WTC11 (cell line): ENCODE measurements around the gene NDUFS6. TPM values are rescaled to one million over a fixed set of nuclear protein-coding genes. Genes with fewer than 3 reads are reported as not detected.
A peak's percentile ranks its signal among the peaks of the same experiment; 100 is the strongest.

Experiments
- ATAC-seq: fragments of 200-7000 bp; cut with Tn5 transposase; 2 replicates; pipeline ENCODE4 v1.10.0; 2021; ENCODE audit warnings: mild to moderate bottlenecking, moderate library complexity
- Bru-seq: library from RNA; stranded (reverse); fragments of 400-500 nt; gene quantifications from one replicate; lab custom pipeline; 2021; lab: Mats Ljungman, UMichigan
- CTCF ChIA-PET: fragments of 300-600 bp; sonication (Branson Sonifier 250); formaldehyde crosslinking; loops from one replicate; lab custom pipeline; 2021; ENCODE audit warnings: antibody characterized with exemption; lab: Charles Lee
- POLR2A ChIA-PET: fragments of 350-600 bp; sonication (Branson Sonifier 250); formaldehyde crosslinking; loops from one replicate; lab custom pipeline; 2021; ENCODE audit warnings: antibody characterized with exemption; lab: Charles Lee
- DNase-seq: peaks from one replicate; pipeline ENCODE4 v3.0.0; 2021; ENCODE audit warnings: low spot score
- H3K27ac Mint-ChIP-seq: 2 replicates; pipeline ENCODE4 v1.8.0; 2021; ENCODE audit warnings: mixed read lengths
- H3K27me3 Mint-ChIP-seq: 2 replicates; pipeline ENCODE4 v1.8.0; 2021; ENCODE audit warnings: low read depth, mild to moderate bottlenecking, moderate library complexity, mixed read lengths
- H3K36me3 Mint-ChIP-seq: 2 replicates; pipeline ENCODE4 v1.8.0; 2021; ENCODE audit warnings: mixed read lengths
- H3K4me1 Mint-ChIP-seq: 2 replicates; pipeline ENCODE4 v1.8.0; 2022; ENCODE audit warnings: mixed read lengths
- H3K4me3 Mint-ChIP-seq: 2 replicates; pipeline ENCODE4 v1.8.0; 2021; ENCODE audit warnings: mild to moderate bottlenecking, moderate library complexity, mixed read lengths
- H3K9me3 Mint-ChIP-seq: 2 replicates; pipeline ENCODE4 v1.8.0; 2021; ENCODE audit warnings: mixed read lengths
- CTCF ChIP-seq: fragments of 200-600 bp; IDR thresholded peaks from 2 replicates; pipeline ENCODE4 v1.8.0; 2022; ENCODE audit warnings: antibody characterized with exemption
- E2F5 ChIP-seq: sonication (generic); formaldehyde crosslinking; IDR thresholded peaks from 2 replicates; pipeline ENCODE4 v1.8.1; 2022; ENCODE audit warnings: mild to moderate bottlenecking, moderate library complexity, missing genetic modification reagents
- EMX1 ChIP-seq: fragments of 250-450 bp; sonication (Bioruptor Pico); IDR thresholded peaks from 2 replicates; pipeline ENCODE4 v1.8.0; 2021; ENCODE audit warnings: mild to moderate bottlenecking
- JUN ChIP-seq: sonication (generic); formaldehyde crosslinking; IDR thresholded peaks from 2 replicates; pipeline ENCODE4 v1.8.0; 2023; ENCODE audit warnings: mild to moderate bottlenecking, missing genetic modification reagents
- MXD4 ChIP-seq: fragments of 250-450 bp; sonication (Bioruptor Pico); IDR thresholded peaks from 2 replicates; pipeline ENCODE4 v1.8.0; 2021; ENCODE audit warnings: mild to moderate bottlenecking, moderate library complexity, borderline replicate concordance
- MYBL2 ChIP-seq: sonication (generic); formaldehyde crosslinking; IDR thresholded peaks from 2 replicates; pipeline ENCODE4 v1.8.1; 2023; ENCODE audit warnings: mild to moderate bottlenecking, moderate library complexity, missing genetic modification reagents
- NFE2L1 ChIP-seq: sonication (generic); formaldehyde crosslinking; IDR thresholded peaks from 2 replicates; pipeline ENCODE4 v1.8.1; 2023; ENCODE audit warnings: missing genetic modification reagents
- NR1H2 ChIP-seq: sonication (generic); formaldehyde crosslinking; IDR thresholded peaks from 2 replicates; pipeline ENCODE4 v1.9.0; 2021; ENCODE audit warnings: mild to moderate bottlenecking, moderate library complexity, missing genetic modification reagents
- NR2C2 ChIP-seq: sonication (generic); formaldehyde crosslinking; IDR thresholded peaks from 2 replicates; pipeline ENCODE4 v1.8.0; 2022; ENCODE audit warnings: mild to moderate bottlenecking, missing genetic modification reagents
- PRRX2 ChIP-seq: fragments of 250-450 bp; sonication (Bioruptor Pico); IDR thresholded peaks from 2 replicates; pipeline ENCODE4 v1.8.0; 2021; ENCODE audit warnings: mild to moderate bottlenecking
- SMAD3 ChIP-seq: sonication (generic); formaldehyde crosslinking; IDR thresholded peaks from 2 replicates; pipeline ENCODE4 v1.8.0; 2022; ENCODE audit warnings: missing genetic modification reagents, mild to moderate bottlenecking, borderline replicate concordance
- SMAD4 ChIP-seq: sonication (generic); formaldehyde crosslinking; IDR thresholded peaks from 2 replicates; pipeline ENCODE4 v1.8.0; 2022; ENCODE audit warnings: mild to moderate bottlenecking, missing genetic modification reagents
- SP1 ChIP-seq: sonication (generic); formaldehyde crosslinking; conservative IDR thresholded peaks from 2 replicates; pipeline ENCODE4 v1.8.1; 2022; ENCODE audit warnings: missing genetic modification reagents
- TCF7 ChIP-seq: sonication (generic); formaldehyde crosslinking; IDR thresholded peaks from 2 replicates; pipeline ENCODE4 v1.8.0; 2022; ENCODE audit warnings: mild to moderate bottlenecking, low read depth, missing genetic modification reagents, moderate library complexity
- TEAD1 ChIP-seq: sonication (generic); formaldehyde crosslinking; IDR thresholded peaks from 2 replicates; pipeline ENCODE4 v1.8.0; 2022; ENCODE audit warnings: mild to moderate bottlenecking, missing genetic modification reagents
- ZNF219 ChIP-seq: sonication (generic); formaldehyde crosslinking; IDR thresholded peaks from 2 replicates; pipeline ENCODE4 v1.8.0; 2023; ENCODE audit warnings: missing genetic modification reagents, mild to moderate bottlenecking, borderline replicate concordance
- ZSCAN18 ChIP-seq: fragments of 250-450 bp; sonication (Bioruptor Pico); IDR thresholded peaks from 2 replicates; pipeline ENCODE4 v2.1.2; 2022; ENCODE audit warnings: mild to moderate bottlenecking, moderate library complexity
- long read RNA-seq, 3 experiments: library from RNA in 1 of 3; library from capped mRNA in 1 of 3; library from polyadenylated mRNA in 1 of 3; unstranded in 2 of 3; stranded (forward) in 1 of 3; transcript quantifications; one replicate each; pipeline ENCODE4 v2.0.0, GENCODE V29; 2021
- total RNA-seq: library from RNA; stranded (reverse); gene quantifications from 3 replicates; pipeline ENCODE4 v1.2.3, GENCODE V29; 2021
- TF ChIP-seq, protein P1 (sequence below): sonication (generic); formaldehyde crosslinking; IDR thresholded peaks from 2 replicates; pipeline ENCODE4 v1.8.1; 2022; ENCODE audit warnings: low read depth, missing genetic modification reagents, borderline replicate concordance
- TF ChIP-seq, protein P2 (sequence below): fragments of 250-450 bp; sonication (Bioruptor Pico); IDR thresholded peaks from 2 replicates; pipeline ENCODE4 v1.8.0; 2021; ENCODE audit warnings: mild to moderate bottlenecking
- TF ChIP-seq, protein P3 (sequence below): fragments of 250-450 bp; sonication (Bioruptor Pico); IDR thresholded peaks from 2 replicates; pipeline ENCODE4 v1.9.0; 2021; ENCODE audit warnings: mild to moderate bottlenecking
- TF ChIP-seq, protein P4 (sequence below): sonication (generic); formaldehyde crosslinking; IDR thresholded peaks from 2 replicates; pipeline ENCODE4 v1.8.1; 2023; ENCODE audit warnings: mild to moderate bottlenecking, missing genetic modification reagents, moderate library complexity
- TF ChIP-seq, protein P5 (sequence below): sonication (generic); formaldehyde crosslinking; IDR thresholded peaks from 2 replicates; pipeline ENCODE4 v1.8.1; 2023; ENCODE audit warnings: mild to moderate bottlenecking, moderate library complexity, missing genetic modification reagents

NDUFS6 gene
- 75.8 to 84.3 TPM (median 77.4 TPM) in 3 replicates for total RNA-seq
- Bru-seq, nascent RNA: percentile 92 among the genes with signal in this experiment
- long read RNA-seq, experiment 1, transcript NDUFS6-201 (4 exons, 1,082 nt): major isoform, 158 of 177 reads
- long read RNA-seq, experiment 1, partial matches to known transcripts: 10 of 177 reads
- long read RNA-seq, experiment 1, other reads (novel, unspliced or antisense): 9 of 177 reads
- long read RNA-seq, experiment 2, transcript NDUFS6-201 (4 exons, 1,082 nt): major isoform, 325 of 349 reads
- long read RNA-seq, experiment 2, partial matches to known transcripts: 17 of 349 reads
- long read RNA-seq, experiment 2, other reads (novel, unspliced or antisense): 6 of 349 reads
- long read RNA-seq, experiment 3, partial matches to known transcripts: 0 of 6 reads
- long read RNA-seq, experiment 3, other reads (novel, unspliced or antisense): 6 of 6 reads

DNA sequence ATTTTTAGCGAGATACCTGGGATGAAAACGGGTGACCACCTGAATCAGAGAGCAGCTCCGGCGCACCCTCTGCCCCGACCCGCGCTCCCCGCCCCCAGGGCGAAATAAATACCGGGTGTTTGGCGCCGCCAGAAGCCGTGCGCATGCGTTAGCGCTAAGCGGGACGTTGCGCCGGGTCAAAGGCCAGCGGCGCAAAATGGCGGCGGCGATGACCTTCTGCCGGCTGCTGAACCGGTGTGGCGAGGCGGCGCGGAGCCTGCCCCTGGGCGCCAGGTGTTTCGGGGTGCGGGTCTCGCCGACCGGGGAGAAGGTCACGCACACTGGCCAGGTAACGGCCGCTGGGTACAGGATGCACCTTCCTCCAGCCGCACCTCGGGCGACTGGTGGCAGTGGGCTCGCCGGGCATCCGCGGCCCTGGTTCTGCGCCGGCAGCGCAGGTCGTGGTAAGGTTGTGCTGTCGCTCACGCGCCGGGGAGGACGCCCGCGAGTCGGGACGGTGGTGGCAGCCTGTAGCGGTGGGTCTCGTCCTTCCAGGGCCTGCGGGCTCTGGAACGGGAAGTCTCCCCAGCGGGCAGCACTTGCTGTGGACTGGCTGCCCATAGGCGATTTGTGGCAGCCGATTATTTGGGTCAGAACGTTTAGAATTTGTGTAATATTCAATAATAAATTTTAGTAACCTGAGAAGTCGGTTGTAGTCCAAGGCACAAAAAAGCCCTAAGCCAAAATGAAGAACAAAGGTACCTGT lies at the start of gene NDUFS6:
Gene NDUFS6 (plus strand): TSS at position 186 of the 745 bp plus-strand sequence. CDS start 11 bp downstream, at position 197.
- ATAC-seq (peak; percentile 60), DNase-seq (peak; percentile 80)
- Mint-ChIP-seq H3K27ac (peak within 1 kb of the TSS; percentile 100), H3K4me1 (peaks cover 18% of the 10 kb centered on the region), H3K36me3 (peaks cover 55% of the 10 kb centered on the region), H3K4me3 (peak within 1 kb of the TSS; percentile 99), H3K27me3 (no peaks in the 10 kb centered on the region), H3K9me3 (no peaks in the 10 kb centered on the region)
- POLR2A ChIA-PET: interaction anchor here (0.9 to 1.2 kb wide), 2 partner anchors 77 to 86 kb away, joined by 3 to 4 read pairs; no protein-coding TSS in a partner anchor
- CTCF ChIA-PET: interaction anchor here (0.7 to 2.0 kb wide), 5 partner anchors 26 to 156 kb away, joined by 3 to 15 read pairs (median 3); no protein-coding TSS in a partner anchor
- TF ChIP-seq ZSCAN18: no peak
- TF ChIP-seq E2F5 (CRISPR knock-in tag): peak; percentile 92
- TF ChIP-seq, protein P1, sequence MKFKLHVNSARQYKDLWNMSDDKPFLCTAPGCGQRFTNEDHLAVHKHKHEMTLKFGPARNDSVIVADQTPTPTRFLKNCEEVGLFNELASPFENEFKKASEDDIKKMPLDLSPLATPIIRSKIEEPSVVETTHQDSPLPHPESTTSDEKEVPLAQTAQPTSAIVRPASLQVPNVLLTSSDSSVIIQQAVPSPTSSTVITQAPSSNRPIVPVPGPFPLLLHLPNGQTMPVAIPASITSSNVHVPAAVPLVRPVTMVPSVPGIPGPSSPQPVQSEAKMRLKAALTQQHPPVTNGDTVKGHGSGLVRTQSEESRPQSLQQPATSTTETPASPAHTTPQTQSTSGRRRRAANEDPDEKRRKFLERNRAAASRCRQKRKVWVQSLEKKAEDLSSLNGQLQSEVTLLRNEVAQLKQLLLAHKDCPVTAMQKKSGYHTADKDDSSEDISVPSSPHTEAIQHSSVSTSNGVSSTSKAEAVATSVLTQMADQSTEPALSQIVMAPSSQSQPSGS (CRISPR knock-in tag): no peak; the same call in 1 of the 2 replicates
- peak; percentile 72; the same call in 1 of the 2 replicates for TF ChIP-seq NFE2L1 (CRISPR knock-in tag)
- peak; percentile 57 for TF ChIP-seq TEAD1
- no peak for TF ChIP-seq EMX1 (CRISPR knock-in tag)
- peak; percentile 96 for TF ChIP-seq NR2C2
- TF ChIP-seq JUN (CRISPR knock-in tag): no peak; the same call in 1 of the 2 replicates
- TF ChIP-seq PRRX2 (CRISPR knock-in tag): no peak
- TF ChIP-seq, protein P2, sequence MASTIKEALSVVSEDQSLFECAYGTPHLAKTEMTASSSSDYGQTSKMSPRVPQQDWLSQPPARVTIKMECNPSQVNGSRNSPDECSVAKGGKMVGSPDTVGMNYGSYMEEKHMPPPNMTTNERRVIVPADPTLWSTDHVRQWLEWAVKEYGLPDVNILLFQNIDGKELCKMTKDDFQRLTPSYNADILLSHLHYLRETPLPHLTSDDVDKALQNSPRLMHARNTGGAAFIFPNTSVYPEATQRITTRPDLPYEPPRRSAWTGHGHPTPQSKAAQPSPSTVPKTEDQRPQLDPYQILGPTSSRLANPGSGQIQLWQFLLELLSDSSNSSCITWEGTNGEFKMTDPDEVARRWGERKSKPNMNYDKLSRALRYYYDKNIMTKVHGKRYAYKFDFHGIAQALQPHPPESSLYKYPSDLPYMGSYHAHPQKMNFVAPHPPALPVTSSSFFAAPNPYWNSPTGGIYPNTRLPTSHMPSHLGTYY (CRISPR knock-in tag): no peak
- peak; percentile 81 for TF ChIP-seq TCF7 (CRISPR knock-in tag)
- TF ChIP-seq, protein P3, sequence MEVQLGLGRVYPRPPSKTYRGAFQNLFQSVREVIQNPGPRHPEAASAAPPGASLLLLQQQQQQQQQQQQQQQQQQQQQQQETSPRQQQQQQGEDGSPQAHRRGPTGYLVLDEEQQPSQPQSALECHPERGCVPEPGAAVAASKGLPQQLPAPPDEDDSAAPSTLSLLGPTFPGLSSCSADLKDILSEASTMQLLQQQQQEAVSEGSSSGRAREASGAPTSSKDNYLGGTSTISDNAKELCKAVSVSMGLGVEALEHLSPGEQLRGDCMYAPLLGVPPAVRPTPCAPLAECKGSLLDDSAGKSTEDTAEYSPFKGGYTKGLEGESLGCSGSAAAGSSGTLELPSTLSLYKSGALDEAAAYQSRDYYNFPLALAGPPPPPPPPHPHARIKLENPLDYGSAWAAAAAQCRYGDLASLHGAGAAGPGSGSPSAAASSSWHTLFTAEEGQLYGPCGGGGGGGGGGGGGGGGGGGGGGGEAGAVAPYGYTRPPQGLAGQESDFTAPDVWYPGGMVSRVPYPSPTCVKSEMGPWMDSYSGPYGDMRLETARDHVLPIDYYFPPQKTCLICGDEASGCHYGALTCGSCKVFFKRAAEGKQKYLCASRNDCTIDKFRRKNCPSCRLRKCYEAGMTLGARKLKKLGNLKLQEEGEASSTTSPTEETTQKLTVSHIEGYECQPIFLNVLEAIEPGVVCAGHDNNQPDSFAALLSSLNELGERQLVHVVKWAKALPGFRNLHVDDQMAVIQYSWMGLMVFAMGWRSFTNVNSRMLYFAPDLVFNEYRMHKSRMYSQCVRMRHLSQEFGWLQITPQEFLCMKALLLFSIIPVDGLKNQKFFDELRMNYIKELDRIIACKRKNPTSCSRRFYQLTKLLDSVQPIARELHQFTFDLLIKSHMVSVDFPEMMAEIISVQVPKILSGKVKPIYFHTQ: no peak
- TF ChIP-seq NR1H2 (CRISPR knock-in tag): no peak
- peak; percentile 47; the same call in 1 of the 2 replicates for TF ChIP-seq MYBL2 (CRISPR knock-in tag)
- TF ChIP-seq SMAD4 (CRISPR knock-in tag): no peak
- TF ChIP-seq, protein P4, sequence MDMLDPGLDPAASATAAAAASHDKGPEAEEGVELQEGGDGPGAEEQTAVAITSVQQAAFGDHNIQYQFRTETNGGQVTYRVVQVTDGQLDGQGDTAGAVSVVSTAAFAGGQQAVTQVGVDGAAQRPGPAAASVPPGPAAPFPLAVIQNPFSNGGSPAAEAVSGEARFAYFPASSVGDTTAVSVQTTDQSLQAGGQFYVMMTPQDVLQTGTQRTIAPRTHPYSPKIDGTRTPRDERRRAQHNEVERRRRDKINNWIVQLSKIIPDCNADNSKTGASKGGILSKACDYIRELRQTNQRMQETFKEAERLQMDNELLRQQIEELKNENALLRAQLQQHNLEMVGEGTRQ: no peak; the same call in 1 of the 2 replicates
- no peak for TF ChIP-seq SMAD3 (CRISPR knock-in tag)
- TF ChIP-seq, protein P5, sequence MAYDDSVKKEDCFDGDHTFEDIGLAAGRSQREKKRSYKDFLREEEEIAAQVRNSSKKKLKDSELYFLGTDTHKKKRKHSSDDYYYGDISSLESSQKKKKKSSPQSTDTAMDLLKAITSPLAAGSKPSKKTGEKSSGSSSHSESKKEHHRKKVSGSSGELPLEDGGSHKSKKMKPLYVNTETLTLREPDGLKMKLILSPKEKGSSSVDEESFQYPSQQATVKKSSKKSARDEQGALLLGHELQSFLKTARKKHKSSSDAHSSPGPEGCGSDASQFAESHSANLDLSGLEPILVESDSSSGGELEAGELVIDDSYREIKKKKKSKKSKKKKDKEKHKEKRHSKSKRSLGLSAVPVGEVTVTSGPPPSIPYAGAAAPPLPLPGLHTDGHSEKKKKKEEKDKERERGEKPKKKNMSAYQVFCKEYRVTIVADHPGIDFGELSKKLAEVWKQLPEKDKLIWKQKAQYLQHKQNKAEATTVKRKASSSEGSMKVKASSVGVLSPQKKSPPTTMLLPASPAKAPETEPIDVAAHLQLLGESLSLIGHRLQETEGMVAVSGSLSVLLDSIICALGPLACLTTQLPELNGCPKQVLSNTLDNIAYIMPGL (CRISPR knock-in tag): peak; percentile 94
- TF ChIP-seq MXD4 (CRISPR knock-in tag): no peak
- TF ChIP-seq CTCF: no peak
- TF ChIP-seq SP1 (CRISPR knock-in tag): peak; percentile 81
- no peak for TF ChIP-seq ZNF219
